Cardiac muscle cell (in vitro differentiated cells and primary cell): ENCODE results near the gene NCAM1. TPM values are rescaled to one million over a fixed set of nuclear protein-coding genes. Genes with fewer than 3 reads are reported as not detected.

Source experiments
- DNase-seq, 2 donors: peaks; one replicate each; pipeline versions ENCODE4 v3.0.0 to v3.0.0-alpha.2; 2010 to 2017; ENCODE audit warnings: low read depth in 1 of 2, low spot score in 1 of 2
- H3K27ac ChIP-seq: fragments of 200-600 bp; sonication (generic); 2 replicates; pipeline ENCODE4 v1.5.1; 2016
- H3K27me3 ChIP-seq: fragments of 200-600 bp; sonication (generic); 2 replicates; pipeline ENCODE4 v1.6.0; 2016; ENCODE audit warnings: control low read depth
- H3K36me3 ChIP-seq: fragments of 200-600 bp; sonication (generic); 2 replicates; pipeline ENCODE4 v1.5.1; 2016; ENCODE audit warnings: control low read depth
- H3K4me1 ChIP-seq: fragments of 200-600 bp; sonication (generic); 2 replicates; pipeline ENCODE4 v1.8.1; 2017; ENCODE audit warnings: low read depth, mild to moderate bottlenecking, mixed run types
- H3K4me3 ChIP-seq: fragments of 200-600 bp; sonication (generic); 2 replicates; pipeline ENCODE4 v1.5.1; 2016; ENCODE audit warnings: mild to moderate bottlenecking
- H3K9me3 ChIP-seq: fragments of 200-600 bp; sonication (generic); 2 replicates; pipeline ENCODE4 v1.5.1; 2017; ENCODE audit warnings: low read depth, mild to moderate bottlenecking, control low read depth
- CTCF ChIP-seq: IDR thresholded peaks from 2 replicates; pipeline ENCODE4 v1.5.1; 2012; ENCODE audit warnings: low read depth, mild to moderate bottlenecking, low read length
- polyA plus RNA-seq: library from polyadenylated mRNA; unstranded; fragments of >200 nt; fragmentation: Nextera tagmentation; extraction: Ambion mirVana; gene quantifications from 2 replicates; pipeline ENCODE4 v1.2.1, GENCODE V29; 2016
- total RNA-seq: library from RNA; depleted of rRNA; stranded (reverse); fragments of >200 nt; gene quantifications from 2 replicates; pipeline ENCODE4 v1.2.3, GENCODE V29; 2016

NCAM1 gene
- total and polyA plus RNA-seq, 2 experiments from 2014 or later: 61.9 to 203 TPM

GRCh38 chr11:113113801-113114704 is 152.8 kb downstream of the NCAM1 start:
- no peaks in the 10 kb centered on the region for H3K27me3 ChIP-seq
- no peaks in the 10 kb centered on the region for H3K9me3 ChIP-seq
- peak overlapping the region; percentile 5 for H3K27ac ChIP-seq
- TF ChIP-seq CTCF: peak; percentile 93
- peak; percentile 70 to 76 for DNase-seq
- no peaks in the 10 kb centered on the region for H3K36me3 ChIP-seq
- H3K4me3 ChIP-seq: no peak overlapping the region
- peaks cover 23% of the 10 kb centered on the region for H3K4me1 ChIP-seq

- Histone ChIP-seq H3K4me3 (no peak overlapping the region), H3K4me1 (peaks cover 27% of the 10 kb centered on the region), H3K27me3 (no peaks in the 10 kb centered on the region), H3K27ac (no peak overlapping the region), H3K36me3 (no peaks in the 10 kb centered on the region), H3K9me3 (no peaks in the 10 kb centered on the region)
- DNase-seq: no peak
- TF ChIP-seq CTCF: no peak
Observed at GRCh38 chr11:113114705-113115027, 153.4 kb downstream of the NCAM1 start.

- no peak for DNase-seq
- Histone ChIP-seq H3K4me3 (no peak overlapping the region), H3K27ac (peak overlapping the region; percentile 42), H3K36me3 (no peaks in the 10 kb centered on the region), H3K4me1 (peaks cover 30% of the 10 kb centered on the region), H3K27me3 (no peaks in the 10 kb centered on the region), H3K9me3 (no peaks in the 10 kb centered on the region)
- no peak for TF ChIP-seq CTCF
Observed at GRCh38 chr11:113118104-113118503, 156.9 kb downstream of the NCAM1 start.

- H3K9me3 ChIP-seq: no peaks in the 10 kb centered on the region
- DNase-seq: peak in 1 of 2 donors; percentile 26
- H3K4me3 ChIP-seq: no peak overlapping the region
- peaks cover 25% of the 10 kb centered on the region for H3K4me1 ChIP-seq
- H3K27me3 ChIP-seq: no peaks in the 10 kb centered on the region
- TF ChIP-seq CTCF: no peak
- H3K36me3 ChIP-seq: no peaks in the 10 kb centered on the region
- H3K27ac ChIP-seq: no peak overlapping the region
Observed at GRCh38 chr11:113119074-113119473, 157.9 kb downstream of the NCAM1 start.

GRCh38 chr11:113119966-113120736 is 158.9 kb downstream of the NCAM1 start:
- Histone ChIP-seq H3K36me3 (no peaks in the 10 kb centered on the region), H3K4me1 (peaks cover 22% of the 10 kb centered on the region), H3K9me3 (no peaks in the 10 kb centered on the region), H3K27ac (no peak overlapping the region), H3K4me3 (no peak overlapping the region), H3K27me3 (no peaks in the 10 kb centered on the region)
- TF ChIP-seq CTCF: no peak
- DNase-seq: no peak
